Measurements from ENCODE around the gene ETNK2.
"Not testable (repeated sequence)": the region's sequence is repeated elsewhere in the genome, so short reads cannot be mapped to it uniquely, and the experiment has no call there.

The ETNK2 gene

GRCh38 chr1:204126386-204126785, 25.5 kb downstream of the ETNK2 start:
- no peak for DNase-seq (ENCODE audit: low spot score)

- DNase-seq (ENCODE audit: low spot score), result no peak
These were observed 26.0 kb downstream of the ETNK2 start for GRCh38 chr1:204125759-204126351.

- DNase-seq (ENCODE audit: low spot score), result no peak
These were observed 27.2 kb downstream of the ETNK2 start for GRCh38 chr1:204124639-204125038.

DNA sequence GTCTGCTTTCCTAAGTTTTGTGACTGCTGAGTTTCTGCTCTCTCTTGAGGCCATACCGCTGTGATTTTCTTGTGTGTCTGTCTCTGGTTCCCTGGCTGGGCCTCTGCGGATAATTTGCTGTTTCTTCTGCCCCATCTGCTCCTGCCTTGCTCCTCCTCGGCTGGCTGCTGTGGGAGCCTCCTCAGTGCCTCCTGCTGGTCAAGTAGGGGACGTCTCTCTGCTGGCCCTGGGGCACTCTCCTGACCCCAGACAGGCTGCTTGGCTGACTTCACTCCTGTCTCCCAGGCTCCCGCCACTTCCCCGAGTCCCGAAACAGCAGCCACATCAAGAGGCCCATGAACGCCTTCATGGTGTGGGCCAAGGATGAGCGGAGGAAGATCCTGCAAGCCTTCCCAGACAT, 28.5 kb downstream of the ETNK2 start:
- no peak for DNase-seq (ENCODE audit: low spot score)

- DNase-seq (ENCODE audit: low spot score), result no peak
These were observed 29.8 kb downstream of the ETNK2 start for GRCh38 chr1:204121840-204122555.

GRCh38 chr1:204116539-204116938, 35.3 kb downstream of the ETNK2 start:
- no peak for DNase-seq (ENCODE audit: low spot score)

- no peak for DNase-seq (ENCODE audit: low spot score)
These were observed 36.7 kb downstream of the ETNK2 start for GRCh38 chr1:204115116-204115515.

DNA sequence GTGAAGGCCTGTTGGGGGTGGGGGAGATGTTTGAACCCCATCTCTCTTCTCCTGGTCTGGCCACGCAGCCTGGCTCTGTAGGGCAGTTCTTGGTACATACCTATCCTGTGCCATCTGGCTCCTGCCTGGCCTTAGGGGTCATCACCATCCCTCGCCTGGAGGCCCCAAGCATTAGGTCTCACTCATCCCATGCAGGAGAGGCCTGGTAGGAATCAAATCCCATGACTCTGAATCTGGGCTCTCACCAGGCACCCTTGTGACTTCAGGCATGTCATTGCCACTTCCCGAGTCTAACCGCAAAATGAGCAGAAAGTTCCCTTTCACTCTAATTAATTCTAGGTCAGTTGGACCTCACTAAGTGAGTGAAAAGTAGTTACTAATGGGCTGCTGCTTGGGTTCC, 37.2 kb downstream of the ETNK2 start:
- DNase-seq (ENCODE audit: low spot score), result no peak

GRCh38 chr1:204113896-204114295, 37.9 kb downstream of the ETNK2 start:
- DNase-seq (ENCODE audit: low spot score), result no peak

DNA sequence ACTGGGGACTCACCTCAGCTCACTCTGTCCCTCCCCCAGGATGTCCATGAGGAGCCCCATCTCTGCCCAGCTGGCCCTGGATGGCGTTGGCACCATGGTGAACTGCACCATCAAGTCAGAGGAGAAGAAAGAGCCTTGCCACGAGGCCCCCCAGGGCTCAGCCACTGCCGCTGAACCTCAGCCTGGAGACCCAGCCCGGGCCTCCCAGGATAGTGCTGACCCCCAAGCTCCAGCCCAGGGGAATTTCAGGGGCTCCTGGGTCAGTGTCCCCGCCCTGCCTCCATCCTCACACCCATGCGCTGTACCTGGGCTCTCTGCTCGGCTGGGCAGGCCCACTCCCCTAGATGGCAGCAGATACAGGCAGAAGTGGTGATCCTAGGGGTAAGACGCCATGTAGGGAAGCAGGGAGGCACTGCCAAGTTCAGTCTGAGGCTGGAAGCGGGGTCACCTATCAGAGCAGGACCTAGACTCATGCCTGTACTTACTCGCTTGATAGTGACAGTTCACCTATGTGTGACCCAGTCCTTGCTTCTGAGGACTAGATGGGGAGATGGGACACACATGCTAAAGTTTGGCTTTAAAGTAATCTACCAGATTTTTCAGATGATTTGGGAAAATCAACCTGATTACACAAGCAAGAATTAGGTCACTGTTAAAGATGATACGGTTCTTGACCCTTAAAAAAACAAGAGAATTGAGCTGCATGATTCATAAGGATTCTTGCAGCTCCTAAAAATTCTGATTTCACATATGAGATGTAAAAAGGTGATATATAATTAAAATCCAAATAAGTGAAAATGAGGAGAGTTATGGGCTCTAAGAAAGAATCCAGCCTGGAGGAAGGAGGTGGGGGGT, 38.7 kb downstream of the ETNK2 start:
- no peak for DNase-seq (ENCODE audit: low spot score)

DNA sequence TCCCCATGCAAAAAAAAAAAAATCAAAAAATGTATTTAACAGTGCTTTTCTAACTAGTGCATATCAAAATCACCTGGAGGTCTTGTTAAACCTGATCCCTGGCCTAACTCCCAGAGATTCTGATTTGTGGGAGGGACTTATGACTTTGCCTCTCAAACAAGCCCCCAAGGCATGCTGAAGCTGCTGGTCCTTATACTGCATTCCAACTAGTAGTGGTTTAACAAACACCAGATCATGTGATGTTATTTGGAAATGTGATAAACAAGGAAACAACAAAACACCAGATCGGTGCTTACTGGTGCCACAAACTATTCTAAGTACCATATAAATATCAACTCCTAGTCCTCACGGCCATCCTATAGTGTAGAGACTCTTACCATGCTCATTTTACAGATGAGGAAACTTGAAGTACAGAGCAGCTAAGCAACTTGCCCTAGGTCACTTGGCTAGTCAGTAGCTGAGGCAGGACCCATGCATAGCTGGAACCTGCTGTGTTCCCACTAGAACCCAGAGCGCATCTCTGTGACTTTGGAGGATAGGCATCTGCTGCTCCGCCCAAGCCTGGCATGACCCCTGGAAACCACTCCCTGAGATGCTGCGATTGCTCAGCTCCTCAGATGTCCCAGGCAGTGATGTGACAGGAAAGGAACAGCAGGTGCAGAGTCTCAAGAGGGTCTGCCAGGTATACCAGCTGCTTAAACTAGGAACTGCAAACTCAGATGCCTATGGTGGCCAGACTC, 40.8 kb downstream of the ETNK2 start:
- DNase-seq (ENCODE audit: low spot score), result no peak

- no peak for DNase-seq (ENCODE audit: low spot score)
These were observed 43.3 kb downstream of the ETNK2 start for GRCh38 chr1:204108312-204109141.

GRCh38 chr1:204107892-204108291, 44.0 kb downstream of the ETNK2 start:
- DNase-seq (ENCODE audit: low spot score), result no peak

DNA sequence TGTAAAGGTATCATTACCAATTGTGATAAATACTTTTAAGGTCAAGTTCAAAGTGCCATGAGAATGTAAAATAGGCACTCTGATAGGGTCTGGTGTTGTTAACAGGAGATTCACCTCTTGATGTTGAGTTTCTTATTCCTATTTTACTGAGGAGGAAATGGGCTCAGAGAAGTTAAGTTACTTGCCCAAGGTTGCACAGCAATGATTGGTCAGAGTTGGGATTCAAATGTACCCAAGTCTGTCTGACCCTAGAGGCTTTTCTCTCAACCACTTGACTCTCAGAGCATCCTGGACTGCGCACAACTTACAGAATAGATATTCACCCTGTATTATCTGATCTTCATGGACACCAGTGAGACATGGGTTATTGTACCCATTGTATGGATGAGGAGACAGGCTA, 45.0 kb downstream of the ETNK2 start:
- no peak for DNase-seq (ENCODE audit: low spot score)

- no peak for DNase-seq (ENCODE audit: low spot score)
These were observed 46.7 kb downstream of the ETNK2 start for GRCh38 chr1:204105131-204105515.

GRCh38 chr1:204104331-204105130, 47.3 kb downstream of the ETNK2 start:
- DNase-seq (ENCODE audit: low spot score), result no peak

DNA sequence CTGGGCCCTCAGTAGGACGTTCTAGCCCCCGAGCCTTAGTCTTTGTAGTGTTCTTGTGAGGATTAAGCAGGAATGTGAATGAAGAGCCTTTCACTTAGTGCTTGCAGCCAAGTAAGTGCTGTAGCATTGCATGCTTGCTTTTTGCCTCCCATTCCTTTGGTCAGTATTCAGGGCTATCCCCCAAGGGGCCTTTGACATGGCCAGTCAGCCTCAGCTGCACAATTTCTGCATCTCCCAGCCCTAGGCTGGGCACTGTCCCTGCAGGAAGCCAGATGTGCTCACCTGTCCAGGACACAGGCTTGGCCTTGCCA, 48.5 kb downstream of the ETNK2 start:
- DNase-seq (ENCODE audit: low spot score), result no peak

- no peak for DNase-seq (ENCODE audit: low spot score)
These were observed 49.0 kb downstream of the ETNK2 start for GRCh38 chr1:204102739-204103430.

GRCh38 chr1:204102029-204102611, 49.7 kb downstream of the ETNK2 start:
- no peak for DNase-seq (ENCODE audit: low spot score)

GRCh38 chr1:204099754-204100153, 52.1 kb downstream of the ETNK2 start:
- DNase-seq (ENCODE audit: low spot score), result not testable (repeated sequence)
